Thyroid gland (tissue), 4 donors: ENCODE measurements around the gene TBX3.

Source experiments
- POLR2A ChIP-seq, 2 donors: fragments of 450-650 bp; IDR thresholded peaks; one replicate each; pipeline ENCODE4 v1.6.1; 2017; ENCODE audit warnings: antibody characterized with exemption in 2 of 2, mild to moderate bottlenecking in 2 of 2, moderate library complexity in 1 of 2
- TF ChIP-seq, protein P1 (sequence below), 6 experiments: fragments of 200-600 bp in 3 of 6; fragments of 450-650 bp in 3 of 6; sonication (generic) in 3 of 6; IDR thresholded peaks; one replicate each; pipeline ENCODE4 v1.5.1; 2016 to 2019; ENCODE audit warnings: antibody characterized with exemption in 6 of 6, mild to moderate bottlenecking in 2 of 6, inconsistent platforms in 1 of 6, moderate library complexity in 1 of 6

DNA sequence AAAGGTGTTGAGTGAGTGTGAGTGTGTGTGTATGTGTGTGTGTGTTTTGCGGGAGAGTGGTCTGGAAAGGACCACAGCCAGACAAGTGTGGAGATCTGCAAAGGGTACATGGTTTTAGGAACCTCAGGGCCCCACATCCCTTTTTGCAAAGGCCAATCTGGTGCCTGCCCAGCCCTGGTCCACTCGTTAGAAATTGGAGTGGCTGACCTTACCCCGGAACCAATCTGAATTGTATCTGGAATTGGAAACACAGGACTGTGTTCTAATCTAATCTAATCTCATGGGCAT is 11.3 kb upstream of the TBX3 start:
- TF ChIP-seq, protein P1, sequence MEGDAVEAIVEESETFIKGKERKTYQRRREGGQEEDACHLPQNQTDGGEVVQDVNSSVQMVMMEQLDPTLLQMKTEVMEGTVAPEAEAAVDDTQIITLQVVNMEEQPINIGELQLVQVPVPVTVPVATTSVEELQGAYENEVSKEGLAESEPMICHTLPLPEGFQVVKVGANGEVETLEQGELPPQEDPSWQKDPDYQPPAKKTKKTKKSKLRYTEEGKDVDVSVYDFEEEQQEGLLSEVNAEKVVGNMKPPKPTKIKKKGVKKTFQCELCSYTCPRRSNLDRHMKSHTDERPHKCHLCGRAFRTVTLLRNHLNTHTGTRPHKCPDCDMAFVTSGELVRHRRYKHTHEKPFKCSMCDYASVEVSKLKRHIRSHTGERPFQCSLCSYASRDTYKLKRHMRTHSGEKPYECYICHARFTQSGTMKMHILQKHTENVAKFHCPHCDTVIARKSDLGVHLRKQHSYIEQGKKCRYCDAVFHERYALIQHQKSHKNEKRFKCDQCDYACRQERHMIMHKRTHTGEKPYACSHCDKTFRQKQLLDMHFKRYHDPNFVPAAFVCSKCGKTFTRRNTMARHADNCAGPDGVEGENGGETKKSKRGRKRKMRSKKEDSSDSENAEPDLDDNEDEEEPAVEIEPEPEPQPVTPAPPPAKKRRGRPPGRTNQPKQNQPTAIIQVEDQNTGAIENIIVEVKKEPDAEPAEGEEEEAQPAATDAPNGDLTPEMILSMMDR (IDR thresholded peaks at IDR 0.05): no peak
- no peak for TF ChIP-seq POLR2A (IDR thresholded peaks at IDR 0.05)
